Neural progenitor cell (in vitro differentiated cells): ENCODE measurements around the gene KIDINS220.

ENCODE experiments used
- CTCF ChIP-seq: fragments of 200-600 bp; sonication (generic); IDR thresholded peaks from 2 replicates; pipeline ENCODE4 v1.5.1; 2017; ENCODE audit warnings: antibody characterized with exemption, mild to moderate bottlenecking
- EZH2 ChIP-seq: fragments of 200-600 bp; sonication (generic); IDR thresholded peaks from 2 replicates; pipeline ENCODE4 v1.6.1; 2017; ENCODE audit warnings: antibody characterized with exemption, mild to moderate bottlenecking, moderate library complexity
- EZH2phosphoT487 ChIP-seq: fragments of 200-600 bp; sonication (generic); IDR thresholded peaks from 2 replicates; pipeline ENCODE4 v1.6.1; 2017; ENCODE audit warnings: antibody characterized with exemption

GRCh38 chr2:8699839-8700238 is 137.6 kb downstream of the KIDINS220 start:
- TF ChIP-seq CTCF (no peak), EZH2 (no peak), EZH2phosphoT487 (no peak)
